NCI-H1105 treated with DMSO at 0.1 percent for 48 hours (cell line): ENCODE results near the gene C1orf105.
"Not testable (repeated sequence)": the region's sequence is repeated elsewhere in the genome, so short reads cannot be mapped to it uniquely, and the experiment has no call there.

Source experiments
- DNase-seq: peaks from one replicate; lab custom pipeline; 2025; lab: John Stamatoyannopoulos, UW

Gene C1orf105, protein sequence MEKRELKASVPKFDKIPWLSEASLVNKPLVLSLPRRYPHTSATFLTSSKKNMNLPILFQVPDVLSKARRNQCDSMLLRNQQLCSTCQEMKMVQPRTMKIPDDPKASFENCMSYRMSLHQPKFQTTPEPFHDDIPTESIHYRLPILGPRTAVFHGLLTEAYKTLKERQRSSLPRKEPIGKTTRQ

DNA sequence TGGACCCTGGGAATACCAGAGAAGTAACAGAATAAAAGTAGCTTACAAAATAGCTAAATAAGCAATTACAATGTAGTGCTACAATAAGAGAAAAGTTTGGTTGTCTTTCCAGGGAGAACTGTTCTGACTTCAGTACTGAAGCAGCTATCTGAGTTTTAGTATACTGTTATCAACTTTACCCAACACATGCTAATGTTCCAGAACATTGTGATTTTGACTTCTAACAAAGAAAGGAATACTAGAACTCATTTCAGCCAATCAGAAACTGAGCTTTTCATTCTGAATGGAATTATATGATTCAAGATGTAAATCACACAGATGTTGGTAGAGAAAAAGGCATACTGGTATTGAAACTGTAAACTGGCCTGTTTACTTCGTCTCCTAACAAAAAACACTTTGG, at the start of gene C1orf105:
Gene C1orf105, plus strand, starts transcription at position 301 of the 400 bp plus-strand sequence. CDS start 201 bp downstream, outside the sequence.
- no peak for DNase-seq

DNA sequence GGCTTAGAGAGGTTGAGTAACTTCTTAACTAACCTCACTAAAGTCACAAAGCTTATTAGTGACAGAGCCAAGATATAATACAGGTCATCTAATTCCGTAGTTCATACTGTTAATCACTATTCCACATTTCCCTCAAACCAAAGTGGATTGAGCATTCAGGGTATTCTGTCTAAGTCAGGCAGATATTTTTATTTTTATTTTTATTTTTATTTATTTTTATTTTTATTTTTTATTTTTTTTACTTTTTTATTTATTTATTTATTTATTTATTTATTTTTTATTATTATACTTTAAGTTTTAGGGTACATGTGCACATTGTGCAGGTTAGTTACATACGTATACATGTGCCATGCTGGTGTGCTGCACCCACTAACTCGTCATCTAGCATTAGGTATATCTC, 48.8 kb upstream of the C1orf105 start:
- DNase-seq, result not testable (repeated sequence)

DNA sequence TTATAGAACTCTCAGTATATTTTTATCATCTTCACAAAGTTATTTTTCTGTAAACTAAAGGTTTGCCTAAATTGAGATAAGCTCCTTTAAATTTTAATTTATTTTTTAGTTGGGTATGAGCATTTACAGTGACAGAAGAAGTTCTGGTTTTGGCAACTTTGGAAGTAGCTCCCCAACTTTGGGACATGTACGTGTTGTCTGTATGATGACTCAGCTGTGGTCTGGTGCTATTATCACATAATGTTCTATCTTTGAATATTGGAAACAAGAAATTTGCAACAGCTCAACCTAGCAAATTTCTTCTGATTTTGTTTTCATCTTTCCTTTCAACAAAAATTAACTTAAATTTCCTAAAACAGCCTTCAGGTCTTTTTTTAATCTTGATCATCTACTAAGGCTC, 46.6 kb upstream of the C1orf105 start:
- DNase-seq, result no peak

DNA sequence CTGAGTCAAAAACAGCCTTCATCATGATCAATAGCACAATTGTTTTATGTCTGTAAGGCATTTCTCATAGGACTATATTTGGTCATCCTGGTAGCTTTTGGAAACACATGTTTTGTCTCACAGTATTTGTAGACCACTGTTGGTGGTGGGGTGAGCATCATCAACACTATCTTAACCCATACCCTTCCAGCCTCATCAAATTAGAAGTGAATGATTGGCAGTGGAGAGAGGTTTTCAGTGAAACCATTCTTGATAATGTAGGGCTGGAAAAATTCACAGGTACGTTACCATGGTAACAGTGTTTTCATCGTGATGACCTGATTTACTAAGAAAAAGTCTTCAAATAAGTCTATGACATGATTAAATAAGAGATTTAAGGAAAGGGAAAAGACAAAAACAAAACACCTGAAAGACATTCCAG, 45.3 kb upstream of the C1orf105 start:
- no peak for DNase-seq

DNA sequence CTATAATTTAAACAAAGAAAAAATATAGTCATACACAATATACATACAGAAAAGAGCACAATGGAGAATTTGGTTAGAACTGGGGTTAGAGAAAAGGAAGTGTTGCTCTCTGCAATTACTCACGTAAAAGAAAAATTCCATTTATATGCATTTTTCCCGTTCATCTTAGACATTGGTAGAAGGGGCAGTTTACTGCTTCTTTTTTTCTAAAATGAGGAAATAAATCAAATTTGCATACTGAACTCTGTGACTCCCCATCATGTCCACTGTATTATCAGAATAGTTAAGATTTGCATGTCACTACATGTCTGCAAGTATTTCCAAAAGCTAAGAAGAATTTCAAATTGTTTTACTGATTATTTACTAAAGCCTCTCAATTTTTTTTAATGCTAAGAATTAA, 44.1 kb upstream of the C1orf105 start:
- no peak for DNase-seq

DNA sequence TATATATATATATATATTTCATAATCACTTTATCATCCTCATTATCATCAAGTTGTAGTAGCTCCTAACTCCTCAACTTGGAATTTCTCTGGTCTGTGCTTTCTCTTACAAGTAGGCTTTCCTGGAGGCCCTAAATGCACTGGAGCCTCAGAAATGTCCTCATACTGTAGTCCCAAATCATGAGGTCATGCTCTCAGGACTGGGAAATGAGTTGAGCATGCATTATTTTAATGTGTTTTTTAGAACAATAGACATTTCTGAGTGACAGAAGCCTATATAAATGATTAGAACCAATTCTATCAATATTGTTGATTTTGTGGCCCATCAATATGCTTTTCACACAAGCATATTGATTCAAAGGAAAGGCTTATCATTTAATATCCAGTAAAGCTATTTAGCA, 42.9 kb upstream of the C1orf105 start:
- DNase-seq, result no peak

DNA sequence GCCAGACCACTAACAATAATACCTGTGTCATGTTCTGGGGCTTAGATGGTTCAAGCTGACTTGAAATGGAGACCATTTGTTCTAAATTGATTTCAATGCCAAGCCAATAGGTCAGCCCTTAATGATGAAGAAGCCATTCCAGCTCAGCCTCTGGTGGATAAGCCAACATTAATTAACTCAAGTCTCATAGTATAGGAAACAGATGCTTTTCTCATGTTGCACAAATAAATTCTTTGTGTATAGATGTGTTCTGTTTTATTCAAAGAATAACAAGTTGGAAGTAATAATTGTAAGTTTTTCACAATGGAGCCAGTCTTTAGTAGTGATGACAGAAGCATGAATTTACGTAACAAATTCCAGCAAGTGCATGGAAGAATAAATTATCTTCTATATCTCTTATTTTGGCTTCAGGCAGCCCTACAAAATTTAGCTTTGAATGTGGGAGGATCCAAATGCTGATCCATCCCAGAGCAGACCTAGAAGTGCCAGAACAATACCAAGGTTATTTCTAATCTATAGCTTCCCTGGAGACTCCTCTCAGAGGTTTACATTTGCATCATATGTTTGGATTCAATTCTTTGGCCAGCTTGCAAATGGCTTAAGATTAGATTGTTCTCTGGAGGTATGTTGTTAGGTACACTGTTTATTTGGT, 42.2 kb upstream of the C1orf105 start:
- no peak for DNase-seq

DNA sequence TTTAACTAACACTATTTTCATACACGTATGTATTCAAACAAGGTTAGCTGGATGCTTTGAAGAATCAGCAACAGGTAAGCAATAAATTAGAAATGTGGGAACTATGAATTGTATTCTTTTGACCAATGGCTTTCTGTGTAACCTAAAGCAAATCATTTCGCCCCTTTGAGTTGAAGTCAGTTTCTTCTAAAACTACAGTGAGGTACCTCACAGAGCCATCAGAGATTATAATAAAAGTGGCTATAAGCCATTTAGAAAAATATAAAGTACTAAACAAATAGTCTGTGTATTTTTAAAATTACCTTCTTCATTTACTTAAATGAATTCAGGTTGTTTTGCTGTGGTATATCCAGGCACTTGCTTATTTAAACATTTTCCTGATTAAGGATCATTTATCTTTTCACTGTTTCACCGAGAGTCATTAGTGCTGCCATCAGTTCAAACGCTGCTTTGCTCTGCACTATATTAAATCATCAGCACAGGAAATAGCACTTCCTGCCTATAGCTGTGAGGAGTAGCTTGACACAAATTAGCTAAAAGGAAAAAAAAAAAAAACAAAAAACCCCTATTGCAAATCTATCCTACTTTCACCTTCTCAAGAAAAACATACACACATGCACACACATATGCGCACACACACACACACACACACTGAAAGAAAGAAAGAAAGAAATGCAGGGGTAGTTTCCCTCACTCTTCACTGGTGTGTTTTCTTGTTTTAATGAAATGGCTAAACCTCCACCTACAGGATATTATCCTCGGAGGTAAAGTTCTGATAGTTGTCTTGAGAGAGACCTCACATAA, 39.8 kb upstream of the C1orf105 start:
- DNase-seq, result no peak

DNA sequence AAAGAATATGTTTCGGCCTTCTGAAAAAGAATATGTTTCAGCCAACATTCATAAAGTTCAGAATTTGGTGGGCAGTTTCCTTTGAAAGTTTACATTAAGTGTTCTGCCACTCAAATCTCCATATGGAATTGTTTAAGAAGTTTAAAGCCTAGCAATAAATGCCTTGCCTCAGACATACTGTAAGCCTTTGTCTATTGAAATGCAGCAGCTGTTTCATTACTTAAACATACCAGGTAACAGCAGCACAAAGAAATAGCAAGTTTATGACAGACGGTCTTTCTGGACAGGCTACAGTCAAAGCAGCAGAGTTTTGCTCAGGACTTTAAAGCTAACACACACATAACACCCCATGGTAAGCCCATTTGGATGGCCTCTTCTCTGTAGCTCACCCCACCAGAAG, 38.5 kb upstream of the C1orf105 start:
- no peak for DNase-seq

DNA sequence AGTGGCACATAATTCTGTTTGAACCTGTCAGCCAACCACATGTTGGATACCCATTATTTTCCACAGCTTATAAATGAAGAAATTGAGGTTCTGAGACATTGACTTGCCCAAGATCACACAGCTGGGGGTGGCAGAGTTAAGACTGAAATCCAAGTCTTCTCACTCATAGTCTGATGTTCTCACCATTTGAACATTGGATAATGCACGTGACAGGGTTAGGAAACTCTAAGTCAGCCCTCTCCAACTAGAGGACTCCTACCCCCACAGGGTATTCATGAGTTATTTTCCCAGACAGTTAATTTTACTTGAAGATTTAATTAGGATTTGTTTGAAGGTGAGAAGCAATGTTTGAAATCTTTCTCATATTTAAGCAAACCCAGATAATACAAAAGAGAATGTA, 38.1 kb upstream of the C1orf105 start:
- DNase-seq, result no peak

DNA sequence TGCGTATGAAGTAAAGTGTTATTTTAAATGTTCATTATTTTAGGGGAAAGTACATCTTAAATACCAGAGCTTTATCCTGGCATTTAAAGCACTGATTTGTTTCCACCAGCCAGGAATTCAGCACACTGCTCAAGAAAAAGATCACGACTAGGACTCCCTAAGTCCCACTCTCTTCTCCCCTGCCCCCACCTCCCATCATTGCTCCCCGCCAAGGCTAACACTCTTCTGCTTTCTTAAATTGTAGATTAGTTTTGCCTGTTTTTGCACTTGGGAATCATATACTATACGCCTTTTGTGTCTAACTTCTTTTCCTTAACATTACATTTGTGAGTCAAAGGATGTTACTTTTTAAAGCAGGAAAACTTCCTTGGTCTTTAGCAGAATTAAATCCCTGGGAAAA, 37.5 kb upstream of the C1orf105 start:
- no peak for DNase-seq

DNA sequence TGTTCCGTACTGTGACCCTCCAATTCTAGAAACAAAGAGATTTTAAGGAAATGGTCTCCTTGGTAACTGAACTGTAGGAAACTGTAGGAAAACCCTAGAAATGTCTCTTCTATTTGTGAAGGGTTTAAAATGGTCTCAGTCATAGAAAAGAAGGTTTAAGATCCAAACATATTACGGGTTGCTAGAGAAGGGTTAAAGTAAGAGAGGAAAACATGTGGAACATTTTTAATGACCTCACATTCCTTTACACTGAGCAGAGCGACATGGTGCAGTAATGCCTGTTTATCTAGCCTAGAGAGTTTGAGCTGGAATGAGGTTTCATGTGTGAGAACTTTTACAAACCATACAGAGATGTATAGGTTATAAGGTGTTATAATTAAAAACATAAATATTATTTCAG, 36.9 kb upstream of the C1orf105 start:
- no peak for DNase-seq

DNA sequence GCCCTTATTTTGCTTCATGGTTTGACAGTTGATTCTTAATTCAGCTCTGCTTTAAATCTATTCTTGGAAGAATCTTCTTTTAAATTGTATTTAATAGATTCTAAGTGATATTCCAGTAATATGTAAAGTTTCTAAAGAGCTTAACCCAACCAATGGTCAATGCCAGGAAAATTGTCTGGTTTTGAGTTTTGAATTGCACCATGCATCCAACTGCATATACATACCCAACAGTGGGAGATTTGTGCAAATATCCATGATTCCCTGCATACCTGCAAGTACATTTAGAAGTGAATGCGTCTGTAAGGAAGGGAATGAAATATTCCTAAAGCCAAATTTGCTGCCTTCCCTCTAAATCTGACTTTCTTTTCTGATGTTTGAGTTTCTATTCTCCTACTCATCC, 35.8 kb upstream of the C1orf105 start:
- DNase-seq, result no peak

DNA sequence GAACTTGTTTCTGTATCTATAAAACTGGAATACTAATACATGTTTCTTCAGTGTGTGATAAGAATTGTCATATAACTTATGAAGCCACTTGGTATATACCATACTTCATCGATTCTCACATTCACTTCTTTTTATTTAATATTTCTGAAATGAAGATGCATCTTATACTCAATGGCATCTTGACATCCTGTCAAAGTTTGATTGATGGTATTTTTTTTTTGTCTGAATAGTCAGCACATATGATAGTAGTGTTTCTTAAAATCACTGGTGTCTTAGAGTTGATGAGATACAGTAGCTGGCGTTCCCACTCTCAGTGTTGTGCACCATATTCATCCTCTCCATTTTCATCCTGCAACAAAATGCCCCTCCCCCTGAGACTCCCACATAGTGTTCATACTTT, 34.4 kb upstream of the C1orf105 start:
- no peak for DNase-seq

DNA sequence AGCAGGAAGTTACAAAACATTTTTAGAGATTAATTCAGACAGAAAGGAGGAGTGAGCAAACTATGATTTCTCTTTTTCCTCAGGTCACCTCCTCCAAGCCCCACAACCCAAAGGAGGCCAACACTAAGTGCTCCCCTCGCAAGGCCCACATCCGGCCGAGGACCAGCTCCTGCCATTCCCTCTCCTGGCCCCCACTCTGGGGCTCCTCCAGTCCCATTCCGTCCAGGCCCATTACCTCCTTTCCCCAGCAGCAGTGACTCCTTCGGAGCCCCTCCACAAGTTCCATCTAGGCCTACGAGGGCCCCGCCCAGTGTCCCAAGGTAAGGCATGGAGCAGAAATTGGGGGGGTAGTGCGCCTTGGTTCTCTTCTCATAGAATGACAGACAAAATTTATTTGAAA, 32.0 kb upstream of the C1orf105 start:
- DNase-seq, result no peak

DNA sequence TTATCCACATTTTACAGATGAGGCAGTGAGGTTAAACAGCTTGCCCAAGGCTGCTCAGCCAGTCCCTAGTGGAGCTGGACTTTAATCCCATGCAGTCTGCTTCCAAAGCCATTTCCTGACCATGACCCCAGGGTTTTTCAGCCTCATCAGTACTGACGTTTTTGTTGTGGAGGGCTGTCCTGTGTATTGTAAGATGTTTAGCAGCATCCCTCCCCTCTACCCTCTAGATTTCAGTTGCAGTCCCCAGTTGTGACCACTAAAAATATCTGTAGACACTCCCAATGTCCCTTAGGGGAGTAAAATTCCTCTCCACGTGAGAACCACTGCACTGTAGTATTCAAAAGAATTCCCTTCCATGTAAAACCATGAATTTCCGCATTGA, 30.2 kb upstream of the C1orf105 start:
- DNase-seq, result no peak

DNA sequence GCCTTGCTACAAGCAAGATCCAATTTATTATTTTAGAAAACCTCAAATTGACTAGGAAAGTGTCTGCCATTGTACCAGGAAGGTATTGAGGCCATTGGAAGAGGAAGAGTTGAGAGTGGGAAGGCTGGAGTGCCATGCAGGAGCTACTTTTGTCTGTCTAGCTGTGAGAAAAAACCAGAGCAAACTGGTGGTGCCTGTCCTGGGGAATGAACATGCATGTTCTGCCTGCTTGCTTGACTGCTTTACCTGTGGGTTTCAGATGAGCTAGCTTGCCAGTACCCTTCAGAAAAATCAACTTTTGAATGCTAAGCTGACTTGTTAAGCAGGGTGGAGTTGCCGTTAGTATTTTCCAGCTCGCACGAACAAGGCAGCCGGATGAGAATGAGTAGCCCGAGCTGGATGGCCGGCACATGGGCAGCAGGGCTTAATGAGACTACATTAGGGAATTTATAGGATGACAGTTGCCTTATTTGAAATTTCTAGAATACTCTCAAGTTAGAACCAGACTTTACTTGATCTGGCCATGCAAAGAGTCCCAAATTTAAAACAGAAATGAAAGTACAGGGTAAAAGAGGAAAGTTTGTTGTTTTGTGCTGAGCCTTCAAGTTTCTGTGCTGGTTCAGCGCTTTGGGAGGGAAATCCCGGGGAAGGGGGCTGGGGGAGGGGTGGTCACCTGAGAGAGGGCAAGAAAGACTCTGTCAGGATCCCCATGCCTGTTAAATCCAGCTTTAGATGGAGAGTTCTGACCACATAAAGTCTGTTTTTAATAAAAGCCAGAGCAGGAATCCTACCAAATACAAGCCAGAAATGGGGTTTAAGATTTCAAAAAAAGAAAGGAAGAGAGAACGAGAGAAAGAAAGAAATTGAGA, 29.6 kb upstream of the C1orf105 start:
- DNase-seq, result no peak

DNA sequence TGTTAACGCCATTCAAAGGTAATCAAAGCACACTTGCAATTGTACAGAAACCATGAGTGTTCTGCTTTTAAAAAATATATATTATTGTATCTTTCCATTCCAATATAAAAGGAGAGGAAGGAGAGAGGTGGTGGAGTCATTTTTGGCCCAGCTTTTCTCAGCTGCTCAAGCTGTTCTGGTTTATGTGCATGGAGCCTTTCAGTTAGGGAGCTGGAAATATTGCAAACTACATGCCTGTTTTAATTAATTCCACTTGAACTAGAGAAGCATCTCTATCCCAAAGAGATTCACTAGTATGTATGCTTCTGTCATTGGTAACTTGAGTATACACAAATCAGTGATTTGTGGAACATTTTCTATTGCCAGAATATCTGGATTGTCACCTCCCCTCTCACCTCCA, 28.5 kb upstream of the C1orf105 start:
- DNase-seq, result no peak

DNA sequence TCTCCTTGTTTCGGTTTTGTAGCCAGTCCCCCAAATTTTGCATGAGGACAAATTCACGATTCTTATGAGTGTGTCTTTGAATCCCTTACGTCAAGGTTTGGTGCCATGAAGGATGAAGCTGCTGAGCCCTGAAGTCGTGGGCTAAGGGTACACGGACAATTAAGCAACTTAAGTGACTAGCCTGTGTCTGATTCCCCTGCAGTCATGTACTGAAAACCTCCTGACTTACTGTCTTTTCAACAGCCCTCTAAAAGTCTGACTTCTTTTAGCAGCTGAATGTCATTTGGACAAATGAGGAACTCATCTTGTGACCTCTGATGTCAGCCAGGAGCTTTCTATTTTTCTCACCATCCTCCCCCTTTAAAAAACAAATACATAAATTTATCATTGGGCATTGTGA, 27.1 kb upstream of the C1orf105 start:
- DNase-seq, result no peak

DNA sequence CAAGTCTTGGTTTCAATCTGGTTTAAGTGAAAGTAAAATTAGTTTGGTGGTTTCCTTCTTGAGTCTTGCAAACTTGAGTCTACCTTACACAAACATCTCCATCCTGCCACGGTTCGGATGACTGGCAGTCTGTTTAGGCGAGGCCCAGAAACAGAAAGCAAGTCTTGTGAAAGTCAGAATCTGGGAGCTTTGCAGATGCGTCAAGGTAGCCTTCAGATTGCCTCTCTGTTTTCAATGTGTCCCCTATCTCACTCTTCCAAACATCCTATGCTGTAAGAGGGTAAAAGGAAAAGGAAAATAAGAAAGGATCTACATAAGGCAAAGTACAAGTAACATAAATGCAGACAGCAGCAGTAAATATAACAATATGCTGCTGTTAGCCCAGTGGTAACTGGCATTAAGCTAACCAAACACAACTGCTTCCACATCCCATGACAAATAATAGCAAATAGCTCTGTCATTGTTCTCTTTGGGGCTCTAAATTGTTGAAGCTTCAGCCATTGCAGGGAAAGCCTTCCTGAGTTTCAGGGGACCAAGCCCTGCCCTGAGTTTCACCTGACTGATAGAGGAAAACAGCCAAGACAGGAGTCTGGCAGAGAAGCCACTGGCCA, 26.2 kb upstream of the C1orf105 start:
- DNase-seq, result no peak

DNA sequence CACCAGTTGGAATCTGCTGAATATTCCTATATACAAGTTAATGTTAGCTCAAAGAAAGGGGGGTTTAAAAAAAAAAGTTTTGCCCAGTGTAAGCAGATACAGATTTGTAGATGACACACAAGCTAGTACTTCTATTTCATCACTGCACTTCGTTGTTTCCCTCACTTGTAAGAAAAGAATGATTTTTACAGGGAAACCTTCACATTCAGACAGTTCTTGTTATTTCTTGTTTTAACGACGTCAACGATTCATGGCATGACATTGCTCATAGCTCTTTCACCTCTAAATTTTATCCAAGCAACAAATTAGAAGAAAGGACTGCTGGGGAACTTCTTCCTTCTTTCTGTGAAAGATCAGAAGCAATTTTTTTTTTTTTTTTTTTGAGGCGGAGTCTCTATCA, 25.7 kb upstream of the C1orf105 start:
- no peak for DNase-seq

DNA sequence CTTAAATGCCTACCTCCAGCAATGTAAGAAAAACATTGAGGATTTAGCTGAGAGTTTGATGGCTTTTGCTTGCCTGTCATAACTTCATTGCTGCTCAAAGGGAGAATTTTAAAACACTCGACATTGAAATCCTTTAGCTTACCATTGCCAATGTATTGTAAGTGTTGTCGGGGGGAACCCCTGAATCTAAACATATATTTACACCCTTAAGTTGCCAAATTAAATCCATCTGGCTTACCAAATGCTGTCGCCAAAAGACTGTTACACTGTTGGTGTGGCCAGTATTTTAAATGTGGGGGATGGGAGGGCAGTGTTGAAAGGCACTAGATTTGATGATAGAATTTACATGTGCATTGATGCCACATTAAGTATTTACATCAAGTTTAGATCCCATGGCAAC, 24.9 kb upstream of the C1orf105 start:
- DNase-seq, result no peak
